Osteocyte (in vitro differentiated cells): ENCODE data around the gene CREB5. TPM values are rescaled to one million over a fixed set of nuclear protein-coding genes. Genes with fewer than 3 reads are reported as not detected.

ENCODE experiments used
- DNase-seq: peaks from one replicate; pipeline ENCODE4 v3.0.0; 2021; ENCODE audit warnings: mixed read lengths; ENCODE audit not compliant: unreplicated experiment; ENCODE audit errors: extremely low spot score
- H3K27ac Mint-ChIP-seq: one replicate; pipeline ENCODE4 v1.8.0; 2021; ENCODE audit warnings: mild to moderate bottlenecking, mixed read lengths; ENCODE audit not compliant: unreplicated experiment
- H3K27me3 Mint-ChIP-seq: one replicate; pipeline ENCODE4 v1.8.0; 2021; ENCODE audit warnings: mixed read lengths; ENCODE audit not compliant: unreplicated experiment
- H3K36me3 Mint-ChIP-seq: one replicate; pipeline ENCODE4 v1.8.0; 2021; ENCODE audit warnings: mixed read lengths; ENCODE audit not compliant: unreplicated experiment
- H3K4me1 Mint-ChIP-seq: one replicate; pipeline ENCODE4 v1.8.0; 2021; ENCODE audit warnings: mixed read lengths; ENCODE audit not compliant: unreplicated experiment
- H3K4me3 Mint-ChIP-seq: one replicate; pipeline ENCODE4 v1.8.0; 2021; ENCODE audit warnings: mild to moderate bottlenecking, moderate library complexity, mixed read lengths; ENCODE audit not compliant: unreplicated experiment
- H3K9me3 Mint-ChIP-seq: one replicate; pipeline ENCODE4 v1.8.0; 2021; ENCODE audit warnings: mixed read lengths; ENCODE audit not compliant: unreplicated experiment
- total RNA-seq: library from RNA; stranded (reverse); gene quantifications from 2 replicates; pipeline ENCODE4 v1.2.1, GENCODE V29; 2021
- TF ChIP-seq, protein P1 (sequence below): fragments of 200-600 bp; sonication (generic); IDR thresholded peaks from 2 replicates; pipeline ENCODE4 v1.5.0; 2021; ENCODE audit warnings: antibody characterized with exemption, mild to moderate bottlenecking, moderate library complexity

CREB5 gene
- total RNA-seq, 1 donor from 2014 or later = 7.5 TPM

DNA sequence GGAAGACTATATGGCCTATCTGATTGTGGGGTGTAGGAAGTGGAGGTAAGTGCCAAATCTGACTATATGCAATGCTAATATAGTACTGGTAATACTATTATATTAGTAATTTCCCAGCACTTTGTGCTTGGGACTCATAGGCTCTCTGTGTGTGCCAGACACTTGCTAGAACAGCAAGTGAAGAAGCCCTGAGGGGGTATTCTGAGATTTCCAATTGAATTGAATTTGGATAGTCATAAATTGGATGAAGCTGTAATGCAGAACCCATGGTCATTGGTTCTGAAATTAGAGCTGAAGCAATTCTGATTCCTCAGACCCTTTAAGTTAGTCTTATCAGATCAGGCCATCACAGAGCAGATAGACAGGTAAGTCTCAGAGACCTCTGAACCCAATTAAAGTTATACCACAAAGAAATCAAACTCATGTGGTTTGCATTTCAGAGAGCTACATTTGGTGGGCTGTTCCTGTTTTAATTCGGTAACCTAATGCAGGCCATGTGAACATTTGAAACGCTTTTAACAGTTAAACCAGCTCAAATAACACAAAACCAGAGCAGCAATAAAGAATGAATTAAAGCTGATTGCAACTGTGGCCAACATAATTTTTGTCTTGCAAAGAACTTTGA lies 179.5 kb downstream of the CREB5 start:
- H3K4me1 Mint-ChIP-seq = peaks cover 5% of the 10 kb centered on the region
- TF ChIP-seq, protein P1, sequence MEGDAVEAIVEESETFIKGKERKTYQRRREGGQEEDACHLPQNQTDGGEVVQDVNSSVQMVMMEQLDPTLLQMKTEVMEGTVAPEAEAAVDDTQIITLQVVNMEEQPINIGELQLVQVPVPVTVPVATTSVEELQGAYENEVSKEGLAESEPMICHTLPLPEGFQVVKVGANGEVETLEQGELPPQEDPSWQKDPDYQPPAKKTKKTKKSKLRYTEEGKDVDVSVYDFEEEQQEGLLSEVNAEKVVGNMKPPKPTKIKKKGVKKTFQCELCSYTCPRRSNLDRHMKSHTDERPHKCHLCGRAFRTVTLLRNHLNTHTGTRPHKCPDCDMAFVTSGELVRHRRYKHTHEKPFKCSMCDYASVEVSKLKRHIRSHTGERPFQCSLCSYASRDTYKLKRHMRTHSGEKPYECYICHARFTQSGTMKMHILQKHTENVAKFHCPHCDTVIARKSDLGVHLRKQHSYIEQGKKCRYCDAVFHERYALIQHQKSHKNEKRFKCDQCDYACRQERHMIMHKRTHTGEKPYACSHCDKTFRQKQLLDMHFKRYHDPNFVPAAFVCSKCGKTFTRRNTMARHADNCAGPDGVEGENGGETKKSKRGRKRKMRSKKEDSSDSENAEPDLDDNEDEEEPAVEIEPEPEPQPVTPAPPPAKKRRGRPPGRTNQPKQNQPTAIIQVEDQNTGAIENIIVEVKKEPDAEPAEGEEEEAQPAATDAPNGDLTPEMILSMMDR = no peak
- H3K27ac Mint-ChIP-seq = no peak overlapping the region
- no peak for DNase-seq
- H3K9me3 Mint-ChIP-seq = no peaks in the 10 kb centered on the region
- no peaks in the 10 kb centered on the region for H3K36me3 Mint-ChIP-seq
- H3K4me3 Mint-ChIP-seq = no peak overlapping the region
- no peaks in the 10 kb centered on the region for H3K27me3 Mint-ChIP-seq

DNA sequence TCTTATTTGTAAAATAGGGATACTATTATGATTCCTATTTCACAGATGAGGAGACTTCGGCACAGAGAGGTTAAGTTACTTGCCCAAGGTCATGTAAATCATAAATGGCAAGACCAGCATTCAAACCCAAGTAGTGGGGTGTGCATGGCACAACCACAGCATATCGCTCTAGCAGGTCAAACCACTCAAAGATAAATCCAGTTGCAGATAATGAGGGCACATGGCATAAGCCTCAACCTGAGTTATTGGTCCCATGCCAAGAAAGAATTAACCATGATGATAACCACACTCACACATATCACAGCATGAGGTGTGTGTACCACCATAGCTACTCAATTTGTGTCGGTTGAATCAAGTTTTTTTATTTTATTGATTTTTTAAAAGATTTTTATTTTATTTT lies 180.5 kb downstream of the CREB5 start:
- Mint-ChIP-seq H3K4me1 (peaks cover 3% of the 10 kb centered on the region), H3K36me3 (no peaks in the 10 kb centered on the region), H3K27ac (no peak overlapping the region), H3K27me3 (no peaks in the 10 kb centered on the region), H3K4me3 (no peak overlapping the region), H3K9me3 (no peaks in the 10 kb centered on the region)
- TF ChIP-seq, protein P1 = no peak
- DNase-seq = no peak

DNA sequence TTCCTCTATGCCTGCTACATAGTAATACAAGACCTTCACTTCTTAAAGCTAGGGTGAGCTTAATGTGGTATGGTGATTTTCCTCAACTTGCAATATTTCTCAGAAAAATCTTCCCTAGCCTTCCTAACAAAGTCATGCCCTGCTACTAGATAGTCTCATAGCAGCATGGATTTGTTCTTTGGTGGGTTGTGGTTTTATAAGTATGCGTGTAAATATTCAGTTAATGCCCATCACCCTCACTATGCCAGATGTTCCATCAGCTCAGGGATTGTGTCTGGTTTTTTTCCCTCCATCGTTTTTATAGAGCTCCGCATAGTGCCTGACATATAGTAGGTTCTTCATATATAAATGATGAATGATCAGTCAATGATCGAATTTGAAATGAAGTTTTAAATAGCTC lies 182.8 kb downstream of the CREB5 start:
- Mint-ChIP-seq H3K4me1 (peaks cover 3% of the 10 kb centered on the region), H3K27ac (no peak overlapping the region), H3K4me3 (no peak overlapping the region), H3K36me3 (no peaks in the 10 kb centered on the region), H3K9me3 (no peaks in the 10 kb centered on the region), H3K27me3 (peaks cover 1% of the 10 kb centered on the region)
- TF ChIP-seq, protein P1 = no peak
- DNase-seq = no peak

DNA sequence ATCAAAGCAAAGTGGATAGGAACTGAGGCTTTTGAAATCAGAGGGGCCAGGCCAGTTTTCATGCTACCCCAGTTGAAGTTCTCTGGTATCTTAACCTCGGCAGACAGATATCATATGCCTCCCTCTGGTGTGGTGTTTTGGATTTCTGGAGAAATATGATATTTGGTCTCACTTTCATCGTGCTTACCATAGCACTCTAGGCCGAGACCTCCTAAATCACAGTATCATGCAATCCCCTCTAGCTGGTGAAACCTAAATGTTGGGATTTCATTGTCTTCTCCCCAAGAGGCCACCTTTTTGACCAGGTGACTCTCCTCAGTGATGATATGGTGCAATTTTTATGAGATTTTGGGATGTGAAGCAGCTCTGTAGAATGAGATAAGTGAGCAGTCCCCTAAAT lies 183.5 kb downstream of the CREB5 start:
- Mint-ChIP-seq H3K4me1 (peaks cover 3% of the 10 kb centered on the region), H3K4me3 (no peak overlapping the region), H3K36me3 (no peaks in the 10 kb centered on the region), H3K9me3 (no peaks in the 10 kb centered on the region), H3K27ac (no peak overlapping the region), H3K27me3 (peaks cover 4% of the 10 kb centered on the region)
- TF ChIP-seq, protein P1 = no peak
- DNase-seq = no peak

DNA sequence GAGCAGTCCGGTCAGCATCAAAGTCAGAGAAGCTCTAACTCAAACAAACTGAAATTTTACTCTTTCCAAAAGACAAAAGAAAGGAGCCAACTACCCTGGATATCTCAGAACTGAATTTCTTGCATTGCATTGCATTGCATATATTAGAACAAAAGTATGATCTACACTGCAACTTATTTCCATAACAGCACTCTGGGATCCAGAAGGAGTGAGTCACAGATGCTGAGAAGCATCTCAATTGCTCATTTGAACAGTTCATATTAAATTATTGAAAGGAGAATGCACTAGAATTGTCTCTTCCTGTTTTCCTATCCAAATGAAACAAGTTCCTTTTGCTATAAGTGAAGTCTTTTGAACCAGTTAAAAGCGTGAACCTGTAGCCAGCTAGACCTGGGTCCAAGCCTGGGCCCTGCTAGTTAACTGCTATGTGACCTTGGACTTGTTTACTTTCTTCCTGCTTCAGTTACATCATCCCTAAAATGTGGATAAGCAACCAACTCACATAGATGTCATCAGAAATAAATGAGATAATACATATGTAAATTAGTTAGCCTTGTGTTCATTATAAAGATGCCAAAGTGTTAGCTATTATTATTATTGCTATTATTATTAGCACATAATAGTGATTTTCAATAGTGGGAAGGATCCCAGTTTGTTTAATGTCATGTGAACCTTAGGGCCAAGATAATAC lies 184.1 kb downstream of the CREB5 start:
- Mint-ChIP-seq H3K4me3 (no peak overlapping the region), H3K27ac (no peak overlapping the region), H3K36me3 (no peaks in the 10 kb centered on the region), H3K27me3 (peaks cover 4% of the 10 kb centered on the region), H3K4me1 (peaks cover 3% of the 10 kb centered on the region), H3K9me3 (no peaks in the 10 kb centered on the region)
- no peak for DNase-seq
- TF ChIP-seq, protein P1 = no peak
